Neural cell (in vitro differentiated cells): ENCODE results near the gene PTPRK. TPM values are rescaled to one million over a fixed set of nuclear protein-coding genes. Genes with fewer than 3 reads are reported as not detected.

Source experiments
- H2AFZ ChIP-seq: fragments of 200-600, 300-800 bp; sonication (generic), shearing (Covaris generic); 2 replicates; pipeline ENCODE4 v1.6.0; 2014; ENCODE audit warnings: low read depth, mild to moderate bottlenecking, antibody characterized with exemption, low read length, moderate library complexity
- H3F3A ChIP-seq: fragments of 200-600 bp; shearing (Covaris generic); 2 replicates; pipeline ENCODE4 v1.6.1; 2016; ENCODE audit warnings: mild to moderate bottlenecking, moderate library complexity, mixed read lengths, antibody characterized with exemption, low read length; ENCODE audit not compliant: insufficient read depth, poor library complexity, severe bottlenecking
- H3K27ac ChIP-seq: fragments of 200-600, 300-800 bp; sonication (generic), shearing (Covaris generic); 2 replicates; pipeline ENCODE4 v1.5.1; 2014; ENCODE audit warnings: mild to moderate bottlenecking, low read length, moderate library complexity
- H3K27me3 ChIP-seq: fragments of 300-800, 200-600 bp; sonication (generic), shearing (Covaris generic); 2 replicates; pipeline ENCODE4 v1.6.0; 2014; ENCODE audit warnings: mild to moderate bottlenecking, low read depth, low read length, moderate library complexity; ENCODE audit not compliant: insufficient read depth
- H3K36me3 ChIP-seq: fragments of 300-800, 200-600 bp; sonication (generic), shearing (Covaris generic); 2 replicates; pipeline ENCODE4 v1.5.1; 2014; ENCODE audit warnings: mild to moderate bottlenecking, antibody characterized with exemption, low read length, moderate library complexity; ENCODE audit not compliant: insufficient read depth
- H3K4me2 ChIP-seq: fragments of 300-800, 200-600 bp; sonication (generic), shearing (Covaris generic); 2 replicates; pipeline ENCODE4 v1.6.0; 2014; ENCODE audit warnings: mild to moderate bottlenecking, low read length
- H3K4me3 ChIP-seq: fragments of 300-800, 200-600 bp; sonication (generic), shearing (Covaris generic); 2 replicates; pipeline ENCODE4 v1.5.1; 2014; ENCODE audit warnings: mild to moderate bottlenecking, low read length, moderate library complexity
- H3K79me2 ChIP-seq: fragments of 200-600 bp; shearing (Covaris generic); replicated peaks from 2 replicates; pipeline ENCODE4 v1.6.0; 2014; ENCODE audit warnings: mild to moderate bottlenecking, low read length, moderate library complexity; ENCODE audit not compliant: insufficient read depth
- H3K9ac ChIP-seq: fragments of 300-800, 200-600 bp; sonication (generic), shearing (Covaris generic); 2 replicates; pipeline ENCODE4 v1.6.1; 2016; ENCODE audit warnings: mild to moderate bottlenecking, low read length, mixed read lengths
- H3K9me2 ChIP-seq: fragments of 200-600 bp; shearing (Covaris generic); 2 replicates; pipeline ENCODE4 v1.6.1; 2016; ENCODE audit warnings: mild to moderate bottlenecking, low read length, mixed read lengths; ENCODE audit not compliant: insufficient read depth
- H3K9me3 ChIP-seq: fragments of 200-600, 300-800 bp; sonication (generic), shearing (Covaris generic); 2 replicates; pipeline ENCODE4 v1.6.1; 2016; ENCODE audit warnings: mild to moderate bottlenecking, mixed run types, low read length, moderate library complexity, mixed read lengths
- H4K20me1 ChIP-seq: fragments of 200-600 bp; shearing (Covaris generic); 2 replicates; pipeline ENCODE4 v1.6.1; 2016; ENCODE audit warnings: mild to moderate bottlenecking, mixed run types; ENCODE audit not compliant: insufficient read depth
- CTCF ChIP-seq: fragments of 450-650 bp; IDR thresholded peaks from 2 replicates; pipeline ENCODE4 v1.5.1; 2014; ENCODE audit warnings: antibody characterized with exemption, mild to moderate bottlenecking, moderate library complexity; ENCODE audit not compliant: poor library complexity, severe bottlenecking
- EP300 ChIP-seq: fragments of 450-650 bp; conservative IDR thresholded peaks from 2 replicates; pipeline ENCODE4 v1.6.1; 2014; ENCODE audit warnings: antibody characterized with exemption, mild to moderate bottlenecking, moderate library complexity; ENCODE audit not compliant: poor library complexity, severe bottlenecking
- EZH2 ChIP-seq: fragments of 200-600, 300-800 bp; shearing (Covaris generic), sonication (generic); IDR thresholded peaks from 2 replicates; pipeline ENCODE4 v1.6.1; 2014; ENCODE audit warnings: antibody characterized with exemption, low read length, borderline replicate concordance, mild to moderate bottlenecking; ENCODE audit not compliant: insufficient read depth, poor library complexity, severe bottlenecking
- MXI1 ChIP-seq: fragments of 450-650 bp; conservative IDR thresholded peaks from 2 replicates; pipeline ENCODE4 v1.6.1; 2014; ENCODE audit warnings: antibody characterized with exemption, mild to moderate bottlenecking; ENCODE audit not compliant: poor library complexity, severe bottlenecking
- POLR2AphosphoS5 ChIP-seq: IDR thresholded peaks from 2 replicates; pipeline ENCODE4 v1.6.1; 2012
- RAD21 ChIP-seq: fragments of 450-650 bp; conservative IDR thresholded peaks from 2 replicates; pipeline ENCODE4 v1.6.1; 2014; ENCODE audit warnings: antibody characterized with exemption, mild to moderate bottlenecking, moderate library complexity
- REST ChIP-seq: IDR thresholded peaks from 2 replicates; pipeline ENCODE4 v1.6.1; 2012; ENCODE audit warnings: borderline replicate concordance
- SMC3 ChIP-seq: fragments of 450-650 bp; conservative IDR thresholded peaks from 2 replicates; pipeline ENCODE4 v1.6.1; 2014; ENCODE audit warnings: antibody characterized with exemption, mild to moderate bottlenecking, moderate library complexity; ENCODE audit not compliant: poor library complexity
- TAF1 ChIP-seq: IDR thresholded peaks from 2 replicates; pipeline ENCODE4 v1.6.1; 2012; ENCODE audit warnings: low read depth
- polyA plus RNA-seq: library from polyadenylated mRNA; depleted of rRNA; stranded (reverse); fragments of >200 nt; gene quantifications from 2 replicates; pipeline ENCODE4 v1.2.3, GENCODE V29; 2014

Gene PTPRK
- polyA plus RNA-seq, 1 donor from 2014 or later = 10.4 TPM

GRCh38 chr6:128493877-128494276, 26.5 kb downstream of the PTPRK start:
- Histone ChIP-seq H3K36me3 (no peaks in the 10 kb centered on the region), H2AFZ (no peak overlapping the region), H3K27me3 (no peaks in the 10 kb centered on the region), H3K27ac (no peak overlapping the region), H3K9ac (no peak overlapping the region), H3K9me3 (no peaks in the 10 kb centered on the region), H3K4me2 (no peak overlapping the region), H4K20me1 (no peaks in the 10 kb centered on the region), H3K9me2 (no peaks in the 10 kb centered on the region), H3F3A (no peaks in the 10 kb centered on the region), H3K79me2 (no peaks in the 10 kb centered on the region), H3K4me3 (no peak overlapping the region)
- TF ChIP-seq RAD21 (no peak), CTCF (no peak), MXI1 (no peak), REST (no peak), EP300 (no peak), TAF1 (no peak), POLR2AphosphoS5 (no peak), EZH2 (no peak), SMC3 (no peak)

- no peaks in the 10 kb centered on the region for H3K9me2 ChIP-seq
- no peaks in the 10 kb centered on the region for H3K9me3 ChIP-seq
- no peak overlapping the region for H3K9ac ChIP-seq
- H3K4me3 ChIP-seq = no peak overlapping the region
- H3F3A ChIP-seq = no peaks in the 10 kb centered on the region
- no peaks in the 10 kb centered on the region for H3K36me3 ChIP-seq
- no peak overlapping the region for H3K4me2 ChIP-seq
- no peak overlapping the region for H2AFZ ChIP-seq
- H3K79me2 ChIP-seq = no peaks in the 10 kb centered on the region
- TF ChIP-seq POLR2AphosphoS5 (no peak), RAD21 (no peak), MXI1 (no peak), REST (no peak), CTCF (no peak), SMC3 (no peak), TAF1 (no peak), EZH2 (no peak), EP300 (no peak)
- H3K27ac ChIP-seq = no peak overlapping the region
- H3K27me3 ChIP-seq = no peaks in the 10 kb centered on the region
- H4K20me1 ChIP-seq = no peaks in the 10 kb centered on the region
These were observed 28.0 kb downstream of the PTPRK start for GRCh38 chr6:128492386-128492785.
